ENCODE data around the gene CHST11.
"Not testable (repeated sequence)": the region's sequence is repeated elsewhere in the genome, so short reads cannot be mapped to it uniquely, and the experiment has no call there.

CHST11 gene

DNA sequence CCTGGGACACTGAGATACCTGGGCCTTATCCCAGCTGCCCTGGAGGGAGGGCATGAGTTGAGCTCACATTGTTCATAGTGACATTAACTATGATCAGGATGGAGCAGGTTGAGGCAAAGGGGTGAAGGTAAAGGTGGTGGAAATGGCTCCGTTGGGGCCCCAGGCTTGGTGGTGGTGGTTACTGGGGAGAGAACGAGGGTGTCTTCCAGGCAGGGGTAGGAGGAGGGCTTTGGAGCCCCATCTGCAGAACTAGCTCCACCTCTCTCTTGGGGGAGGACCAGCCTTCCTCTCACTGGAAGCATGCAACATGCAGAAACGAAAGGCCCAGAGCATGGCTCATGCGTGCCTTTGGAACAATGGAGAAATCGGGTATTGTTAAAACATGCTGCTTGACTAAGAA lies 284.3 kb downstream of the CHST11 start:
- Histone ChIP-seq H3K27ac (ENCODE audit: low read depth, low read length) (no peak overlapping the region), H3K4me1 (ENCODE audit: insufficient read depth, low read length) (peaks cover 7% of the 10 kb centered on the region), H3K27me3 (ENCODE audit: control insufficient read depth in 1 of 2, insufficient read depth in 2 of 2, low read length in 2 of 2) (no peaks in the 10 kb centered on the region), H3K4me3 (ENCODE audit: low read depth in 1 of 2, low read length in 2 of 2) (no peak overlapping the region), H3K9me3 (ENCODE audit: low read length) (no peaks in the 10 kb centered on the region), H3K36me3 (ENCODE audit: insufficient read depth, low read length) (no peaks in the 10 kb centered on the region), H3K9ac (ENCODE audit: low read length) (no peak overlapping the region)

DNA sequence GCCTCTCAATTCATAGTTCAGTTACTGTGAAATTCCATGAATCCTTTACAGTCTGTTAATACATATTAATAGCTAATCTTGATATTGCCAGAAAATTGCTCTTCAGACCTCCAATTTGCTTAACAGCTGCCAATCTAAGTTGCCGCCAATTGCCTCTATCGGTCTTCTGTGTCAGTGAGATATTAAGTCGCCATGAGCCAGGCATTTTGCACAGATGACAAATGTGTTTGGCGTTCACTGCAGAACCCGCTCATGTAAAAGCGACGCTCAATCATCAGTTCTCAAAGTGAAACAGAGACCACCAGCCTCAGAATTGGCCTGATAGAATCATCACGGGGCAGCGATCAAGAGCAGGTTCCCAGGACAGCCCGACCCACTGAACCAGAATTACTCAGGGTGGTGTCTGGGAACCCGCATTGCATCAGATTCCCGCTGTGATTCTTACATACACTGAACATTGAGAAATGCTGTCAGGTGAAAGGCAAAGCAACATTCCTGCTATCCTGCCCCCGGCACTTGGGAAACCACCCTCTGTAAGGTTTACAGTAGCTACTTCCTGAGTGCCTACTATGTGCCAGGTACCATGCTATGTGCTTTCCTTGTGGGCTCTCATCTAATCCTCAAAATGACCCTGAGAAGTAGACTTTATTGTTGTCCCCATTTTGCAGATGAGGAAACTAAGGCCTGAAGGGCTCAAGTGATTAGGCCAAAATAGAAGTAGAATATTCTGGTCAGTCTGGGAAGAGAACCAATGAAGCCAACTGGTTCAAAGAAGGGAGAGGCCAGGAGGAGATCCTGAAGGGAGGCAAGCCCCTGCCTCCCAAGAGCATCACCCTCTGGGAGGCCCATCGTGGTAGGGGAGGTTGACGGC lies 285.0 kb downstream of the CHST11 start:
- H3K27ac ChIP-seq (ENCODE audit: low read depth, low read length) = peak overlapping the region; percentile 12

DNA sequence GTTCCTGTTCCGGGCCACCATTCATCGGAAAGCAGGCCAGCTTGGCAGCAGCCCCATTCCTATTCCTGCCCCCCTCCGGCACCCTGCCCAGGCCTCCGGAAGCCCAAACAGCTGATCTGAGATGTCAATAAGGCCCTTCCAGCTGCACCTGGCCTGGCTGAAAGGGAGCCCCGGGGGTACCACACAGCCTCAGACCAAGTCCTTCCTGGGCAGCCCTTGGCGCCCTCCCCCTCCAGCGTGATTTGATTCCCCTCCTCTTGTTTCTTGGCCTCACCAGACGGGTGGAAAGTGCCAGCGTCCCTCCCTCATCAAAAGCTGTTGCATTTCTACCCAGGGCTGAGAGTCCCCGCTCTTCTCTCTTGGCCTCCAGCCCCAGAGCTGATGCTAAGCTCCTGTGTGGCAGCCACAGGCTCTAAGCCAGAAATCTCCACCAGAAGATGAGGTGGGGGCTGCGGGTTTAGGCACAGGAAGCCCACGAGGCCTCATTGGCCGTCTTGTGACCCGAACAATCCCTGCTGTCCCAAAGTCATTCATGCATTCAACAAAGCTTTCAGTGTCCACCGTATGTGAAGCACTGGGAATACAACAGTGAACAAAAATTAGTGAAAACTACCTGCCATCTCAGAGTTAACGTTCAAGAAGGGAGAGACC lies 285.9 kb downstream of the CHST11 start:
- H3K9me3 ChIP-seq (ENCODE audit: low read length) = no peaks in the 10 kb centered on the region
- H3K9ac ChIP-seq (ENCODE audit: low read length) = no peak overlapping the region
- H3K27me3 ChIP-seq (ENCODE audit: control insufficient read depth in 1 of 2, insufficient read depth in 2 of 2, low read length in 2 of 2) = no peaks in the 10 kb centered on the region
- H3K27ac ChIP-seq (ENCODE audit: low read depth, low read length) = peak overlapping the region; percentile 12
- H3K4me1 ChIP-seq (ENCODE audit: insufficient read depth, low read length) = peaks cover 8% of the 10 kb centered on the region
- H3K4me3 ChIP-seq (ENCODE audit: low read depth in 1 of 2, low read length in 2 of 2) = no peak overlapping the region
- H3K36me3 ChIP-seq (ENCODE audit: insufficient read depth, low read length) = no peaks in the 10 kb centered on the region

More for the DNA sequence above, 285.0 kb downstream of the CHST11 start:
- H3K4me3 ChIP-seq (ENCODE audit: low read depth in 1 of 2, low read length in 2 of 2) = no peak overlapping the region
- no peaks in the 10 kb centered on the region for H3K9me3 ChIP-seq (ENCODE audit: low read length)
- H3K27me3 ChIP-seq (ENCODE audit: control insufficient read depth in 1 of 2, insufficient read depth in 2 of 2, low read length in 2 of 2) = no peaks in the 10 kb centered on the region
- H3K36me3 ChIP-seq (ENCODE audit: insufficient read depth, low read length) = no peaks in the 10 kb centered on the region
- no peak overlapping the region for H3K9ac ChIP-seq (ENCODE audit: low read length)
- H3K4me1 ChIP-seq (ENCODE audit: insufficient read depth, low read length) = peaks cover 7% of the 10 kb centered on the region

DNA sequence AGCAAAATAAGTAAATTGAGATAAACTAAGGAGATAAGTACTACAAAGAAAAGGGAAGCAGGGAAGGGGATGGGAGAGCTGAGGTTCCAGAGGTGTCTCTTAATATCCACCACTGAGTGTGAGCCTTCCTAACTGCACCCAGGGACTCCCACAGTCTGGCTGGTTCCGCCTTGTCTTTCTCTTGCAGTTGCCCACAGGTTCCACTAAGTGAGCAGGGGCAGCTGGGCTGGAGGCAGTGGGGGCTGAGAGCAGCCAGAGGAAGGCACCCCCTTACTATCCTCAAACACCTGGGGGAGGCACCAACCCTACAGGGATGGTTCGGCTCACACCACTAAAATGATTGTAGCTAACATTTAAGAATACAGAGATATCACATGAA lies 286.4 kb downstream of the CHST11 start:
- H3K9me3 ChIP-seq (ENCODE audit: low read length) = no peaks in the 10 kb centered on the region
- peaks cover 14% of the 10 kb centered on the region for H3K4me1 ChIP-seq (ENCODE audit: insufficient read depth, low read length)
- H3K27ac ChIP-seq (ENCODE audit: low read depth, low read length) = no peak overlapping the region
- no peaks in the 10 kb centered on the region for H3K36me3 ChIP-seq (ENCODE audit: insufficient read depth, low read length)
- H3K4me3 ChIP-seq (ENCODE audit: low read depth in 1 of 2, low read length in 2 of 2) = no peak overlapping the region
- H3K9ac ChIP-seq (ENCODE audit: low read length) = no peak overlapping the region
- H3K27me3 ChIP-seq (ENCODE audit: control insufficient read depth in 1 of 2, insufficient read depth in 2 of 2, low read length in 2 of 2) = no peaks in the 10 kb centered on the region

DNA sequence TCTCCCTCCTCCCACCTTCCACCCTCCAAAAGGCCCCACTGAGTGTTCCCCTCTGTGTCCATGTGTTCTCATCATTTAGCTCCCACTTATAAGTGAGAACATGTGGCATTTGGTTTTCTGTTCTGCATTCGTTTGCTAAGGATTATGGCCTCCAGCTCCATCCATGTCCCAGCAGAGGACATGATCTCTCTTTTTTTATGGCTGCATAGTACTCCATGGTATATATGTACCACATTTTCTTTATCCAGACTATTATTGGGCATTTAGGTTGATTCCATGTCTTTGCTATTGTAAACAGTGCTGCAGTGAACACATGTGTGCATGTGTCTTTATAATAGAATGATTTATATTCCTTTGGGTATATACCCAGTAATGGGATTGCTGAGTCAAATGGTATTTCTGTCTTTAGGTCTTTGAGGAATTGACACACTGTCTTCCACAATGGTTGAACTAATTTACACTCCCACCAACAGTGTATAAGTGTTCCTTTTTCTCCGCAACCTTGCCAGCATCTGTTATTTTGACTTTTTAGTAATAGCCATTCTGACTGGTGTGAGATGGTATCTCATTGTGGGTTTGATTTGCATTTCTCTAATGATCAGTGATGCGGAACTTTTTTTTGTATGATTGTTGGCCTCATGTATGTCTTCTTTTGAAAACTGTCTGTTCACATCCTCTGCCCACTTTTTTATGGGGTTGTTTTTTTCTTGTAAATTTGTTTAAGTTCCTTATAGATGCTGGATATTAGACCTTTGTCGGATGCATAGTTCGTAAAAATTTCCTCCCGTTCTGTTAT lies 287.2 kb downstream of the CHST11 start:
- H3K4me3 ChIP-seq (ENCODE audit: low read depth in 1 of 2, low read length in 2 of 2); H3K9ac ChIP-seq (ENCODE audit: low read length); H3K27ac ChIP-seq (ENCODE audit: low read depth, low read length); H3K9me3 ChIP-seq (ENCODE audit: low read length); H3K36me3 ChIP-seq (ENCODE audit: insufficient read depth, low read length); H3K27me3 ChIP-seq (ENCODE audit: control insufficient read depth in 1 of 2, insufficient read depth in 2 of 2, low read length in 2 of 2): not testable (repeated sequence)
- H3K4me1 ChIP-seq (ENCODE audit: insufficient read depth, low read length) = peaks cover 21% of the 10 kb centered on the region

DNA sequence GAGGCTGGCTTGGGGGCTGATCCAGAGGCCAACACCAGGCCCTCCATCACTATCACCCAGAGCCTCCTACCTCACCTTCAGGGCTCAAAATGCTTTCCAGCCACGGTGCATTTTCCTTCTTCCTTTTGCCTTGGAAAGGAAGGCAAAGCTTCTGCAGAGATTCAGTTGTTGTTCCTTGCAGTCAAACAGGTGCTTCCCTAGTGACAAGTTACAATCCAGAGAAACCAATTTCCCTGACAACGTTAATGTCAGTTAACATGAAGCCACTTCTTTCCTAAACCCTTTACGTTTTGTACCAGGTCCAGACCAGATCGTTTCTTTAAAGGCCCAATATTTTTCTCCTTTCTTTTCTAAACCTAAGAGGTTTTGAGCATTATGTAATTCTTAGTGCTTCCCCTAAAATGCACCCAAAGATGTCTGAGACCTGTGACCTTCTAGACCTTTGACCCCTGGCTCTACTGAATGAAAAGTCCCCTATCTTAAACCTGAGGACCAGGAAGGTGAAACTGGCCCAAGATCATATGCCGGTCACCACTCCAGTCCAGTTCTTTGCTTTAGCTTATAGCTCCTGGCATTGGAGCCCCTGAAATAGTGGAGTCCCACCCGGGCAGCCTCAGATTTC lies 289.8 kb downstream of the CHST11 start:
- Histone ChIP-seq H3K4me1 (ENCODE audit: insufficient read depth, low read length) (peaks cover 25% of the 10 kb centered on the region), H3K9me3 (ENCODE audit: low read length) (no peaks in the 10 kb centered on the region), H3K9ac (ENCODE audit: low read length) (no peak overlapping the region), H3K4me3 (ENCODE audit: low read depth in 1 of 2, low read length in 2 of 2) (no peak overlapping the region), H3K27ac (ENCODE audit: low read depth, low read length) (no peak overlapping the region), H3K36me3 (ENCODE audit: insufficient read depth, low read length) (no peaks in the 10 kb centered on the region), H3K27me3 (ENCODE audit: control insufficient read depth in 1 of 2, insufficient read depth in 2 of 2, low read length in 2 of 2) (no peaks in the 10 kb centered on the region)

DNA sequence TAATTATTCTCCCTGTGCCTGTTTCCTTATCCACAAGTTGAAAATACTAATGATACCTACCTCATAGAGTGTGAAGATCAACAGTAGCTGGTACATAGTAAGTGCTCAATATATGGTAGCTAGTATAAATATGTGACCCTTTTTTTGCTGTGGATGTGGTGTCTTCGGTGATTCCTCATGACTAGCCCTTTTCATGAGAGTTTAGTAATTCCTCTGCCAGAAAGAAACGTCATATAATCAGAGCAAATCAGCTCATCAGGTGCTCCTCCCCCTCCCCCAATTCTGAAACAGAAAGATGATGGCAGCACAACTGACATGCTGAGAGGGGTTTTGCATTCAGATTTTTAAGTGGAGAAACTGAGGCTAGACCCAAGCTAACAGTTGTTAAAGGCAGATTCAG lies 290.6 kb downstream of the CHST11 start:
- Histone ChIP-seq H3K4me1 (ENCODE audit: insufficient read depth, low read length) (peaks cover 25% of the 10 kb centered on the region), H3K9ac (ENCODE audit: low read length) (no peak overlapping the region), H3K27ac (ENCODE audit: low read depth, low read length) (no peak overlapping the region), H3K27me3 (ENCODE audit: control insufficient read depth in 1 of 2, insufficient read depth in 2 of 2, low read length in 2 of 2) (no peaks in the 10 kb centered on the region), H3K9me3 (ENCODE audit: low read length) (no peaks in the 10 kb centered on the region), H3K36me3 (ENCODE audit: insufficient read depth, low read length) (no peaks in the 10 kb centered on the region), H3K4me3 (ENCODE audit: low read depth in 1 of 2, low read length in 2 of 2) (no peak overlapping the region)

DNA sequence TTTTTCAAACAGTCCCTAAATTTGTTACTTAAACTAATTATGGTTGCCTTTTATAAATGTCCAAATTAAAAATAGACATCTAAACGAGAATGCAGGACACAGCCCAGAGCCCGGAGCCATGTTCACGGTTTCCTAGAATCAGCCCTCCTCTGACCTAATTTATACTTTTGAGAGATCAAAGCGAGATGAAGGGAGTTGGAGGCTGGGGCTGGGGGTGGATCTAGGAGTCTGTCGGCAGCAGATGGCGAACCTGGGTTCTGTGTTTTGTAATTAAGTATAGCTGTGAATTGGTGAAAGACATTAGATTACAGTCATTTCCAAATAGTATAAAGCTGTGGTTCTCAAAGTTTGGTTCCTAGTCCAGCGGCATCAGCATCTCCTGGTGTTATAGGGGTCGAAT lies 291.2 kb downstream of the CHST11 start:
- Histone ChIP-seq H3K4me1 (ENCODE audit: insufficient read depth, low read length) (peaks cover 19% of the 10 kb centered on the region), H3K9ac (ENCODE audit: low read length) (no peak overlapping the region), H3K36me3 (ENCODE audit: insufficient read depth, low read length) (no peaks in the 10 kb centered on the region), H3K27ac (ENCODE audit: low read depth, low read length) (no peak overlapping the region), H3K9me3 (ENCODE audit: low read length) (no peaks in the 10 kb centered on the region), H3K4me3 (ENCODE audit: low read depth in 1 of 2, low read length in 2 of 2) (no peak overlapping the region), H3K27me3 (ENCODE audit: control insufficient read depth in 1 of 2, insufficient read depth in 2 of 2, low read length in 2 of 2) (no peaks in the 10 kb centered on the region)

DNA sequence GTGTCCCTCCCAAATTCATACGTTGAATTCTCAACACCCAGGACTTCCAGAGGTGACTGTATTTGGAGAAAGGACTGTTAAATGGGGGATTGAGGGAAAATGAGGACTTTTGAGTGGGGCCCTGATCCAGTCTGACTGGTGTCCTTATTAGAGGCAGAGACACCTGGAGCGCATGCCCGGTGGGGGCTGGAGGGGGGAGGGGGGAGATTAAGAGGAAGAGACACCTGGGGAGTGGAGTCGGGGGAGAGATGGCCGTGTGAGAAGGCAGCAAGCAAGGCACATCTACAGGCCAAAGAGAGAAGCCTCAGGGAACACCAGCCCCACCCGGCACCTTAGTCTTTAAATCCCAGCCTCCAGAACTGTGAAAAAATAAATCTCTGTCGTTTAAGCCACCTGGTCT lies 291.6 kb downstream of the CHST11 start:
- Histone ChIP-seq H3K4me1 (ENCODE audit: insufficient read depth, low read length) (peaks cover 18% of the 10 kb centered on the region), H3K9me3 (ENCODE audit: low read length) (no peaks in the 10 kb centered on the region), H3K27ac (ENCODE audit: low read depth, low read length) (no peak overlapping the region)

DNA sequence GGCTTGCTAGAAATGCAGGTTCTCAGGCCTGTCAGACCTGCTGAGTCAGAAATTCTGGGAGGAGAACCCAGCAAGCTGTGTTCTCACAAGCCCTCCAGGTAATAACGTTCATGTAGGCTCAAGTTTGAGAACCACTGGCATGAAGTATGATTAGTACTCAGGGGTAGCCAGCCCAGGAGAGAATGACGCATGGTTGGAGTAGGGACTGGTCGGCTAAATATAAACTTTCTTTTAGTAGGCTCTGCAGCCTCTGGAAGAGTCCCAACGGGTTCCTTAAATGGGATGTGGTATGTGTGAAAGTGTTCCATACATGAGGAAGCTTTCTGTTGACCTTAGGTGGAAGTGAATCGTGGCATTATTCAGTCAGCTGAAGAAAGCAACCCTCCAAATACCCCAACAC lies 292.0 kb downstream of the CHST11 start:
- no peaks in the 10 kb centered on the region for H3K27me3 ChIP-seq (ENCODE audit: control insufficient read depth in 1 of 2, insufficient read depth in 2 of 2, low read length in 2 of 2)
- H3K4me3 ChIP-seq (ENCODE audit: low read depth in 1 of 2, low read length in 2 of 2) = no peak overlapping the region
- H3K27ac ChIP-seq (ENCODE audit: low read depth, low read length) = no peak overlapping the region
- H3K36me3 ChIP-seq (ENCODE audit: insufficient read depth, low read length) = no peaks in the 10 kb centered on the region
- H3K9ac ChIP-seq (ENCODE audit: low read length) = no peak overlapping the region
- H3K9me3 ChIP-seq (ENCODE audit: low read length) = no peaks in the 10 kb centered on the region
- H3K4me1 ChIP-seq (ENCODE audit: insufficient read depth, low read length) = peaks cover 18% of the 10 kb centered on the region

More for the DNA sequence above, 291.6 kb downstream of the CHST11 start:
- no peak overlapping the region for H3K9ac ChIP-seq (ENCODE audit: low read length)
- H3K27me3 ChIP-seq (ENCODE audit: control insufficient read depth in 1 of 2, insufficient read depth in 2 of 2, low read length in 2 of 2) = no peaks in the 10 kb centered on the region
- no peak overlapping the region for H3K4me3 ChIP-seq (ENCODE audit: low read depth in 1 of 2, low read length in 2 of 2)
- H3K36me3 ChIP-seq (ENCODE audit: insufficient read depth, low read length) = no peaks in the 10 kb centered on the region

DNA sequence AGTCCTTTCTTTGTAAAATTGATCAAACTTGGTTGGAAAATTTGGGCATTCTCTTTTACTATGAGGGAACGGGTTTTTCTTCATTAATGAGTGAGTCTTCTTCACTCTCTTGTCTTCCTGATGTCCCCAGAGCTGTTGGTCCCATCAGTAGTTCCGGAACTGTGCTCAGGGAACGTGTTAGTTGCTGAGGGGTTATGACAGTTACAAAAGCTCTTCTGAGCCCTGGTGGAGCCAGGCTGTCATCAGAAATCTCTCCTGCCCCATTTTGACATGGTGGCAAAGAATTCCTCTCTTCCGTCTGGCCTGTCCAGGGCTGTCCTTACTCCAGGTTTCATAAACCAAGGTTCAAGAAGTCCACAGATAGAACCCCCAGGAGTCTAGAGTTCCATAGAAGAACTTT lies 292.8 kb downstream of the CHST11 start:
- Histone ChIP-seq H3K9me3 (ENCODE audit: low read length) (no peaks in the 10 kb centered on the region), H3K27ac (ENCODE audit: low read depth, low read length) (no peak overlapping the region), H3K4me1 (ENCODE audit: insufficient read depth, low read length) (peaks cover 18% of the 10 kb centered on the region), H3K27me3 (ENCODE audit: control insufficient read depth in 1 of 2, insufficient read depth in 2 of 2, low read length in 2 of 2) (no peaks in the 10 kb centered on the region), H3K36me3 (ENCODE audit: insufficient read depth, low read length) (no peaks in the 10 kb centered on the region), H3K4me3 (ENCODE audit: low read depth in 1 of 2, low read length in 2 of 2) (no peak overlapping the region), H3K9ac (ENCODE audit: low read length) (no peak overlapping the region)
